GM18502 (cell line): Measurements from ENCODE around the gene KIF6.
A peak's percentile ranks its signal among the peaks of the same experiment; 100 is the strongest.

Experiments
- ATAC-seq: cut with Tn5 transposase; IDR thresholded peaks from one replicate; pipeline ENCODE4 v1.9.1; 2021; ENCODE audit warnings: mild to moderate bottlenecking; ENCODE audit not compliant: unreplicated experiment, poor library complexity

The KIF6 gene

GRCh38 chr6:39666706-39667489 is 58.3 kb downstream of the KIF6 start:
- no peak for ATAC-seq

- no peak for ATAC-seq
Measured at GRCh38 chr6:39665861-39666260, 59.3 kb downstream of the KIF6 start.

DNA sequence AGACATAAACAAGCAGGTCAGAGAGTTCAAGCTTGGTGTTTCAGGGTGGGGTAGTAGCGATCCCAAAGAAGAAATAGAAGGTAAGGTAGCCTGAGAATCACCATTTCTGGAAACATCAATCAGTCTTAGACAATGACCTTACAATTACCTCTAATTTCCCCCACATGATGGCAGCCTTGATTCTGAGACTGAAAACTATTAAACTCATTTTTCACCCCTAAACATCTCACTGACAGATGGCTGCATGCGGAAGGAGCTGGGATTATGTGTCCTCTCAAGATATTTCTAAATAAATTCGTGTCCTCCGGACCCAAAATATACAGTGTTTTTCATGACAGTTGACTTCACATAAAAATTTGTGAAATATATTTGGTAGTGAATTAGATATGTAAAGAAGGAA is 61.0 kb downstream of the KIF6 start:
- ATAC-seq = no peak

DNA sequence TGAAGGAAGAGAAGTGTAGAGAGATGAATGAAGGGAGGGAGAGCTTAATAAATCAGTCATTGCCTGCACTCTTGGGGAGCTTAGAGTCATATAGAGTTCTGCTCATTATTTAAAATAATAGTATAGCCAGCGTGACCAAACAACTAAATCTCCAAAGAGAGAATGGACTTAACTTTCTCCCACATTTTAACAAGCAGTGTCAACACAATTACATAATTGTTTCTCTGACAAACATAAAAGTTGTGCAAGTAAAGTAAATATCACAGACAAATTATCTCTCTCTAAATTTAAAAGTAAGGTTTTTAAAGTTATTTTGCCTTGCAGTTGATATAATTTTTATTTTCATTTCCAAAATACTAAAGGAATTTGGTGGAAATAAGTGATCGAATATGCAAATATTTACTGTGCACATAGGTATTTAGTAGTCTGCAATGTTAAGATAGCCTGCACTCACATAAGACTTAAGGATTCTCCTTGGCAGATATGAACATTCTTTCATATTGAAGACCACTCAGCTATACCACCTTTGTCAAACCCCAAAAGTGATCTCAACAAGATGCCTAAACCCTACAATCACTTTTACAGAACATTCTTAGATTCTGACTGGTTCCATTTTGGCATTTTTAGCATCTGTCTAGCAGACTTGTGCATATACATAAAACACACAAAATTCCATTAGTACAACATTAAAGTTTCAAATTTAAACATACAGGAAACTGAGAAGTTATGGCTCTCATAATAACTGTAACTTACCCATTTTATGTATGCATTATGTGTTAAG is 67.7 kb downstream of the KIF6 start:
- no peak for ATAC-seq

- ATAC-seq = no peak
Measured at GRCh38 chr6:39654121-39654520, 71.1 kb downstream of the KIF6 start.

GRCh38 chr6:39653612-39654011 is 71.6 kb downstream of the KIF6 start:
- no peak for ATAC-seq

DNA sequence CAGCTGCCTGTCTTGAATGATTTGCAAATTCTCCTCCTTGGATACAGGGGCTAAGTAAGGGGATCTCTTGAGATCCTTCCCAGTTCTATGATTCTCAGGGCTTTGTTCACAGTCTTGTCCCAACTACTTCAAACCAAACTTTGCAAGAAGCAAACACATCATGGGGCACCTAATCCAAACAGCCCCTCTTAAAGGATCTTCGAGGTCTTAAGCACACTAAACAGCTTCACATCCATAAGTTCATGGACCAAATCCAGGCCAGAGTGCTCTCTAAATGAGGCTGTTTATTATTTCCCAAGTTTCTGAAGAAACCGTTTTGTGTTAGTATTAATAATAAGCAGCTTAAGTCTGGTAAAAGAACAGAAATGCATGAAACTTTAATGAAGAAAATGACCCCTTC is 75.2 kb downstream of the KIF6 start:
- ATAC-seq = no peak

GRCh38 chr6:39646751-39647420 is 78.3 kb downstream of the KIF6 start:
- no peak for ATAC-seq

DNA sequence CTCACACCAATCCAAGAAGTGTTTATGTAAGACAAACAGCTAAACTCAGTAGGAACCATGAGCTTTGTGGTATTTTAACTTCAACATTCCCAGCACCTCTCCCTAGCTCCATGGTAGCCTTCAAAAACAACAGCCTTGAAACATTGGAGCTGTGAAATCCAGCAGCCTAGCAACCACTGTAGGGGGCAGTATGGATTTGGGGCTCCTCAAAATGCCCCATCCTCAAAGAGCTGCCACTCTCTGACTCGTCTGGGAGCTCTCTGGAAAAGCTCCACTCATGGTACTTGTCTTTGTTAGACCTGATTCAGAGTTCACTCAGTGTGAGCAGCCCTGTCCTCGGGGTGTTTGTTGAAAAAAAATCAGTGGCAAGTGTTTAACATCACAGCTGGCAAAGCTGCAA is 82.9 kb downstream of the KIF6 start:
- no peak for ATAC-seq

DNA sequence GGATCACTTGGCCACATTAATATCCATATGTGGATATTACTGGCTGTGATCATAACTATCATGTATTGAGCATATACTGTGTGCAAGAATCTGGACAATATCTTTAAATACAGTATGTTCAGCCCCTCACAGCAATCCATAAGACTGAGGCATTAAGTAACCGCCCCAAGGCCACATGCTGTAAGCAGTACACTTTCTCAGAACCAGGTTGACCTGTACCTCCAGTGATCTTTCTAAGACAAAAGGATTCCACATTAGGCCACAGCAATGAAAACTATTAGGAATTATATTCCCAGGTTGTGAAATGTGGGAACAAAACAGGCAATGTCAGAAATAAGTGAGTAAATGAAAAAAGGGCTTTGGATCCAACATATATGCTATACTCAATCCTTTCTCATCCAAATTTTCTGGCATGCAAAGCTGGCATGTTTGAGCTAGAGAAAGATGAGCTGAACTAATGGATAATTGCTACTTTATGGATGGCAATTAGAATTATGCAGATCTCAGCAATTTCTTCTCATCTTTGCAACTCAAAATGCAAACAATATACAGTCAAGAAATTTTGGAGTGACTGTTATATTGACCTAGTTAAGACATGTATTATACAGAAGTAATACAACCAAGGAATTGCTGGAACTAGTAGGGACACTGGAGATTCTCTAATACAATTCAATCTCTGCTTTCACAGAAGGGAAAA is 86.9 kb downstream of the KIF6 start:
- no peak for ATAC-seq

- no peak for ATAC-seq
Measured at GRCh38 chr6:39634646-39635341, 90.4 kb downstream of the KIF6 start.

DNA sequence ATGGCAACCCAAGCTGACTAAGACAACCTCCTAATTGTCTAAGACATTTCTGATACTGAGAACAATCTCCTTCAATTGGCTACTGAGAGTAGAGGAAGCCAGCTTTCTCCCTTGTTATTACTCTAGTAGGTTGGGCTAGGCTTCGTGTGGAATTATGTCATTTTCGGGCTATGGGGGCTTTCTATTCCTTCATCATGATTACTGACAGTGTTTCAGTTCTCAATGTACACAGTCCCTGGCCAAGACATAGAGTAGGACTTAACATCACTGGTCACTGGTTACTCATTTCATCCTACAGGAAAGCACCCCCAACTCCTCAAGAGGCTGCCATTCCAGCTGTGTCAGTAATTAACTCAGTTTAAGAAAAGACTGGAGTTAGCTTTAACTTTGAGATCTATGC is 100.0 kb downstream of the KIF6 start:
- no peak for ATAC-seq

DNA sequence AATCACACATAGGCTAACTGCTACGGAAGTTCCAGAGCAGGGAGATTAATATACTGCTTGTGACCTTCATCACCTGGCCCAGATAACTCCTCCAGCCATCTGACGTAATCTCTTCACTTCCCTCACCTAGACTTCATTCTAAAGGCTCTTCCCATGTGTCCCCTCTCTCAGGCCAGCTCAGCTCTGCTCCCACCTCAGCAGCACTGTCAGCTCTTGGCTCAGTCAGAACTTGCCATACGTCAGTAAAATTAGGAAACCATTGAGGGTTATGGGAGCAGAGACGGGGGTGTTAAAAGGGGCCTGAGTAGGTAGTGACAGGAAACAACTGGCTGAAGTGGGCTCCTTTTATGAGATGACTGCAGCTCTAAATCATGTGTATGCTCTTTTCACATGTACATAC is 101.5 kb downstream of the KIF6 start:
- ATAC-seq = no peak

DNA sequence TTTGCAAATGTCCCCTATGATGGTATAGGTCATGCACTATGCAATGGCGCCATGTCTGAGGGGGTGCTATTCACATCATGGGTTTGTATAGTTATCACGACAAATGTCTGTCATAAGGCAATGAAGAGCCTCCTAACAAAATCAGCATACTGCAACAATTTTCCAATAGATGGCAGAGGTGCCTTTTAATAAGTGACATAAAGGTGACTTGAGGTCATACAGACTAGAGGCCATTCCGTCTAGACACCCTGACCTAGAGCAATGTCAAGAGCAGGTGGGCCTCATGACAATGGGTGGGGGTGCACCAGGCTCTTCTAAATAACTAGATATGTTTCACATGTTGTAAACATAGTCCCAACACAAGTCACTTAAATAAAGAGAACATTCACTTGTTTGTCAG is 107.7 kb downstream of the KIF6 start:
- ATAC-seq = no peak

GRCh38 chr6:39617026-39617425 is 108.2 kb downstream of the KIF6 start:
- ATAC-seq = no peak

DNA sequence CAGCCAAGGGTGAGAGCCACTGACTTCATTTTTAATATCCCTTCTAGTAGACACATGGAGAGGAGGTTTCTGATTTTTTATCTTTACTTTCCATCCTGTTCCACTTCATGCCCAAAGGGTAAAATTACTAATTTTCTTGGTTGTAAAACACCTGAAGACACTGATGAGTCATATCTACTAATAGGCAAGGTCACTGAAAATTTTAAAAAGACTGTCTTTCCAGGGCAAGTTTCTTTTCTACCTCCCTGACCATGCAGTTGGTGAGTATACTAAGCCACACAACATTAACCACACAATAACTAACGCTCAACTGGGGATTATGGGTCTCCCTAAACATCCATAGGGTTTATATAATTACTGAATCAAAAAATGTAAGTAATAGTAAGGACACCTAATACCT is 109.6 kb downstream of the KIF6 start:
- no peak for ATAC-seq

GRCh38 chr6:39614393-39614950 is 110.7 kb downstream of the KIF6 start:
- ATAC-seq = no peak

GRCh38 chr6:39610221-39610620 is 115.0 kb downstream of the KIF6 start:
- ATAC-seq = no peak

DNA sequence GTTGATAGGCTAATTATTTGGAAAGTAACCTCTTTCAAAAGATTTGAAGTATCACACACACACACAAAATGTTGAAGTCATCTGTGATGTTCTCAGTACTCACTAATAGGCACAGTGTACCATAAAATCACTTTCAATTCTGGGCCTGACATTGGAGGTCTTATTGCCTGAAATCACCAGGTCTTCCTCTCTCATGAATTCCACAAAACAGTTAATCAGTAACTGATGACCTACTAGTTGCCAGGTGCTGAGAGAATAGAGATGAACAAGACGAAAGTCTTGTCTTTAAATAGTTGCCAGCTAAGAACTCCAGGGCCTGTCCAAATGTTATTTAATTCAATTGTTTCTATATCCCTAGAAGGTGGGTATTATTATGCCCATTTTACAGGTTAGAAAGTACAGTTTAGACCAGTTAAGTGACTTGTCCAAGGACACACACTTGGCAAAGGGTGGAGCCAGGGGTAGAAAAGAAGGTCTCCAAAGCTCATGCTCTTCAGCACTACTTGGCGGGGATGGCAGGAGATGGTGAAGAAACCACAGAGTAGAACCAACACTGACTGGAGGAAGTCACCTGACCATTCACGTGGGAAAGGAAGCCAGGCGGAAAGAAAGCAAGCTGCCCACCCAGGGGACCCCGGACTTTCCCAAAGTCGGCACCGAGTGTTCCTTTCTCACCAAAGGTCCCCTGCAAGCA is 116.4 kb downstream of the KIF6 start:
- ATAC-seq = peak; percentile 65
